Thyroid gland (tissue), 4 donors: Measurements from ENCODE around the gene CHMP6. TPM values are rescaled to one million over a fixed set of nuclear protein-coding genes. Genes with fewer than 3 reads are reported as not detected.

Source experiments
- DNase-seq, 2 donors: peaks; one replicate each; pipeline ENCODE4 v3.0.0-alpha.2; 2019
- H3K27ac ChIP-seq, 3 donors: fragments of 200-600 bp; sonication (generic); 1 replicate in 2 of 3; 2 replicates in 1 of 3; pipeline ENCODE4 v1.5.1; 2016 to 2019; ENCODE audit warnings: mild to moderate bottlenecking in 1 of 3, moderate library complexity in 1 of 3
- H3K27me3 ChIP-seq: fragments of 200-600 bp; sonication (generic); one replicate; pipeline ENCODE4 v1.5.1; 2019
- H3K36me3 ChIP-seq, 2 donors: fragments of 200-600 bp; sonication (generic); one replicate each; pipeline ENCODE4 v1.5.1; 2016 to 2019
- H3K4me1 ChIP-seq, 2 donors: fragments of 200-600 bp; sonication (generic); one replicate each; pipeline ENCODE4 v1.5.1; 2017 to 2019
- H3K4me3 ChIP-seq, 3 donors: fragments of 200-600 bp; sonication (generic); replicated peaks in 1 of 3; 1 replicate in 2 of 3; 2 replicates in 1 of 3; pipeline ENCODE4 v1.5.1; 2016; ENCODE audit warnings: mild to moderate bottlenecking in 1 of 3
- H3K9me3 ChIP-seq: fragments of 200-600 bp; sonication (generic); one replicate; pipeline ENCODE4 v1.5.1; 2017
- POLR2A ChIP-seq, 2 donors: fragments of 450-650 bp; IDR thresholded peaks; one replicate each; pipeline ENCODE4 v1.6.1; 2017; ENCODE audit warnings: antibody characterized with exemption in 2 of 2, mild to moderate bottlenecking in 2 of 2, moderate library complexity in 1 of 2
- WGBS, 2 donors: methylation state at CpG; one replicate each; pipeline ENCODE4 v1.1.5; 2017; 5-methylcytosine and 5-hydroxymethylcytosine counted together
- intact Hi-C: fragments of 100-400 bp; cut with DNase I; formaldehyde crosslinking; loops from one replicate; pipeline ENCODE4 v1.15.1; 2023
- total RNA-seq, 4 donors: library from RNA; depleted of rRNA; stranded (reverse); fragments of >200 nt; gene quantifications; one replicate each; pipeline ENCODE4 v1.2.3, GENCODE V29; 2016
- TF ChIP-seq, protein P1 (sequence below), 6 experiments: fragments of 200-600 bp in 3 of 6; fragments of 450-650 bp in 3 of 6; sonication (generic) in 3 of 6; IDR thresholded peaks; one replicate each; pipeline ENCODE4 v1.5.1; 2016 to 2019; ENCODE audit warnings: antibody characterized with exemption in 6 of 6, mild to moderate bottlenecking in 2 of 6, inconsistent platforms in 1 of 6, moderate library complexity in 1 of 6

Gene CHMP6
- total RNA-seq, 4 donors from 2014 or later, result 19.5 to 37.8 (median 27.8) TPM

DNA sequence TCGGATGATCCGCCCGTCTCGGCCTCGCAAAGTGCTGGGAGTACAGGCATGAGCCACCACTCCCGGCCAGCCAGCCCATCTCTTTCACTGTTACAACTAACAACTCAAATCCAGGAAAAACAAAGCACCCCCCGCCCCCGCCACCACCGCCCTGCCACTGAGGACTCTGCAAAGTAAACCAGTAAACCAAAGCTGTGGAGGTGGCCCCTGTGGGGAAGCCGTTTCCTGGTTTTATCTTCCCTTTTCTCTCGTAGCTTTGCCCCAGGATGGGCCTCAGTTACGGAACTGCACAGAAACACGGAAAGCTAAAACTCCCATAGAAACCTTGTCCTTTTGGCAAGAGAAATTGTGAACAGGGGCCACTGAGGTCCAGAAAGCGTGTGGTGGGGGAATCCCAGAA, 17.5 kb downstream of the CHMP6 start:
- TF ChIP-seq, protein P1, sequence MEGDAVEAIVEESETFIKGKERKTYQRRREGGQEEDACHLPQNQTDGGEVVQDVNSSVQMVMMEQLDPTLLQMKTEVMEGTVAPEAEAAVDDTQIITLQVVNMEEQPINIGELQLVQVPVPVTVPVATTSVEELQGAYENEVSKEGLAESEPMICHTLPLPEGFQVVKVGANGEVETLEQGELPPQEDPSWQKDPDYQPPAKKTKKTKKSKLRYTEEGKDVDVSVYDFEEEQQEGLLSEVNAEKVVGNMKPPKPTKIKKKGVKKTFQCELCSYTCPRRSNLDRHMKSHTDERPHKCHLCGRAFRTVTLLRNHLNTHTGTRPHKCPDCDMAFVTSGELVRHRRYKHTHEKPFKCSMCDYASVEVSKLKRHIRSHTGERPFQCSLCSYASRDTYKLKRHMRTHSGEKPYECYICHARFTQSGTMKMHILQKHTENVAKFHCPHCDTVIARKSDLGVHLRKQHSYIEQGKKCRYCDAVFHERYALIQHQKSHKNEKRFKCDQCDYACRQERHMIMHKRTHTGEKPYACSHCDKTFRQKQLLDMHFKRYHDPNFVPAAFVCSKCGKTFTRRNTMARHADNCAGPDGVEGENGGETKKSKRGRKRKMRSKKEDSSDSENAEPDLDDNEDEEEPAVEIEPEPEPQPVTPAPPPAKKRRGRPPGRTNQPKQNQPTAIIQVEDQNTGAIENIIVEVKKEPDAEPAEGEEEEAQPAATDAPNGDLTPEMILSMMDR (IDR thresholded peaks at IDR 0.05), result no peak
- no peak for TF ChIP-seq POLR2A (IDR thresholded peaks at IDR 0.05)
- H3K27ac ChIP-seq, result no peak overlapping the region
- peaks cover 0 to 6% of the 10 kb centered on the region in 2 donors for H3K4me1 ChIP-seq
- no peaks in the 10 kb centered on the region for H3K36me3 ChIP-seq
- H3K4me3 ChIP-seq, result no peak overlapping the region
- WGBS, 2 donors, result 85 to 86% methylated on average over 14 of the region's 14 CpGs
- no peak for DNase-seq
- intact Hi-C loops, result no loop called here
- no peaks in the 10 kb centered on the region for H3K9me3 ChIP-seq
- no peaks in the 10 kb centered on the region for H3K27me3 ChIP-seq

DNA sequence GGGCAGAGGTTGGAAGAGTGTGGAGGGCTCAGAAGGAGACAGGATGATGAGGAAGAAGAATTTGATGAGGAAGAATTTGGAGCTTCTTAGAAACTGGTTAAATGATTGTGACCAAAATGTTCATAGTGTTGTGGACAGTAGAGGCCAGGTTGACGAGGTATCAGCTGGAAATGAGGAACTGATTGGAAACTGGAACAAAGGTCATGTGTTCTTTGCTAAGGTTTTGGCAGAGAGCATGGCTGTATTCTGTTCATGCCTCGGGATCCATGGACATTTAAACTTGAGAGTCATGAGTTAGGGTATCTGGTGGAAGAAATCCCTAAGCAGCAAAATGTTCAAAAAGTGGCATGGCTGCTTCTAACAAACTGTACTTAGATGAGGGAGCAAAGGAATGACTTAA, 19.3 kb downstream of the CHMP6 start:
- Histone ChIP-seq H3K36me3 (no peaks in the 10 kb centered on the region), H3K9me3 (no peaks in the 10 kb centered on the region), H3K27ac (no peak overlapping the region), H3K4me1 (no peaks in the 10 kb centered on the region), H3K4me3 (no peak overlapping the region), H3K27me3 (no peaks in the 10 kb centered on the region)
- 87 to 89% methylated on average over 2 of the region's 2 CpGs for WGBS, 2 donors
- intact Hi-C loops, result no loop called here
- DNase-seq, result no peak
- TF ChIP-seq, protein P1 (IDR thresholded peaks at IDR 0.05), result no peak
- TF ChIP-seq POLR2A (IDR thresholded peaks at IDR 0.05), result no peak

DNA sequence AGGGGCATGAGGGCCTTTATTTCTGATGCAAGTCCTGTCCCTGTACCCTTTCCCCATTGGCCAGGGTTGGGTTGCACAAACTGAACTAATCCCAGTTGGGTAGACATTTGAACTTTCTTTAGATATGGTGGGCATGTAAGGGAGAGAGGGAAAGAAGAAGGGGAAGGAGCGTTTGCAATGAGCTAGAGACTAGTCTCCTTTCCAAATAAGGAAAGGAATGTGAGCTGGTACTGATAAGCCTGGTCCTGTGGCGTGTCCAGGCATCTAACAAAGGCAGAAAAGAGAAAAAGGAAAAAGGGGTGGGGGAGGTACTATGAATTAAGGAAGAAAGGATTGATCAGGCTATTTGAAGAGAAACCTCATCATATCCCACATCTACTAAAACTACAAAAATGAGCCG, 20.3 kb downstream of the CHMP6 start:
- Histone ChIP-seq H3K4me1 (no peaks in the 10 kb centered on the region), H3K4me3 (no peak overlapping the region), H3K27me3 (no peaks in the 10 kb centered on the region), H3K27ac (no peak overlapping the region), H3K36me3 (no peaks in the 10 kb centered on the region), H3K9me3 (no peaks in the 10 kb centered on the region)
- 76 to 78% methylated on average over 3 of the region's 3 CpGs for WGBS, 2 donors
- intact Hi-C loops, result no loop called here
- no peak for DNase-seq
- TF ChIP-seq, protein P1 (IDR thresholded peaks at IDR 0.05), result no peak
- no peak for TF ChIP-seq POLR2A (IDR thresholded peaks at IDR 0.05)

DNA sequence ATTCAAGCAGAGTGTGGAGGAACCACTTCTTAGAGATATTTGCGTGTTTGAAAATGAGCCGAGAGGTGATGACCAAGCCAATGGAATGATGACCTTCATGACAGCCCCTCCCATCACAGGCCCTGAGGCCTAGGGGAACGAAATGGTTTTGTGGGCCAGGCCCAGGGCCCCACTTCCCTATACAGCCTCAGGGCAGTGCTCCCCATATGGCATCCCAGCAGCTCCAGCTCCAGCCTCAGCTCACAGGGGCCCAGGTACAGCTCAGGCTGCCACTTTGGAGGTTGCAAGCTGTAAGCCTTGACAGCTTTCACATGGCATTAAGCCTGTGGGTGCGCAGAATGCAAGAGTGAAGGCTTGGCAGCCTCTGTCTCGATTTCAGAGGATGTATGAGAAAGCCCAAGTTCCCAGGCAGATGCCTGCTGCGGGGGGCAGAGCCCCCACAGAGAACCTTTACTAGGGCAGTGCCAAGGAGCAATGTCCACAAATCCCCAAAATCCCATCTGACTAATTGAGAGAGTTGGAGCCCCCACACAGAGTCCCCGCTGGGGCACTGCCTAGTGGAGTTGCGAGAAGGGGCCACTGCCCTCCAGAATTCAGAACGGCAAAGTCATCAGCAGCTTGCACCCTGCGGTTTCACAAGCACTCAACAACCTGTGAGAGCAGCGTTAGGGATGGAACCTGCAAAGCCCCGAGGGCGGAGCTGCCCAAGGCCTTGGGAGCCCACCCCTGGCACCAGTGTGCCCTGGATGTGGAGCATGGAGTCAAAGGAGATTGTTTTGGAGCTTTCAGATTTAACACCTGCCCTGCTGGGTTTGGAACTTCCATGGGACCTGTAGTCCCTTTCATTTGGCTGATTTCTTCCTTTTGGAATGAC, 21.2 kb downstream of the CHMP6 start:
- Histone ChIP-seq H3K4me1 (peaks cover 0 to 4% of the 10 kb centered on the region in 2 donors), H3K27ac (no peak overlapping the region), H3K4me3 (no peak overlapping the region), H3K36me3 (no peaks in the 10 kb centered on the region), H3K27me3 (no peaks in the 10 kb centered on the region), H3K9me3 (no peaks in the 10 kb centered on the region)
- TF ChIP-seq POLR2A (IDR thresholded peaks at IDR 0.05), result no peak
- TF ChIP-seq, protein P1 (IDR thresholded peaks at IDR 0.05), result no peak
- intact Hi-C loops, result no loop called here
- DNase-seq, result no peak
- WGBS, 2 donors, result 87 to 89% methylated on average over 12 to 13 of the region's 13 CpGs

DNA sequence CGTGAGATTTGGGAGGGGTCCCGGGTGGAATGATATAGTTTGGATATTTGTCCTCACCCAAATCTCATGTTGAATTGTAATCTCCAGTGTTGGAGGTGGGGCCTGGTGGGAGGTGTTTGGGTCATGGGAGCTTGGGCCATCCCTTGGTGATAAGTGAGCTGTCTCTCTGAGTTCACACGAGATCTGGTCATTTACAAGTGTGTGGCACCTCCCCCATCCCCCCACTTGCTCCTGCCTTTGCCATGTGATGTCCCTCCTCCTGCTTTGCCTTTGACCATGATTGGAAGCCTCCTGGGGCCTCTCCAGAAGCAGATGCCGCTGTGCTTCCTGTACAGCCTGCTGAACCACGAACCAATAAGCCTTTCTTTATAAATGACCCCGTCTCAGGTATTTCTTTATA, 22.0 kb downstream of the CHMP6 start:
- no peak for DNase-seq
- peaks cover 3 to 10% of the 10 kb centered on the region in 2 donors for H3K4me1 ChIP-seq
- H3K4me3 ChIP-seq, result no peak overlapping the region
- no peaks in the 10 kb centered on the region for H3K9me3 ChIP-seq
- intact Hi-C loops, result no loop called here
- H3K27me3 ChIP-seq, result no peaks in the 10 kb centered on the region
- H3K27ac ChIP-seq, result no peak overlapping the region
- WGBS, 2 donors, result 85 to 94% methylated on average over 6 of the region's 6 CpGs
- H3K36me3 ChIP-seq, result no peaks in the 10 kb centered on the region
- TF ChIP-seq, protein P1 (IDR thresholded peaks at IDR 0.05), result no peak
- no peak for TF ChIP-seq POLR2A (IDR thresholded peaks at IDR 0.05)
